WTC11 (cell line): ENCODE measurements around the gene PARM1. TPM values are rescaled to one million over a fixed set of nuclear protein-coding genes. Genes with fewer than 3 reads are reported as not detected.

ENCODE experiments used
- ATAC-seq: fragments of 200-7000 bp; cut with Tn5 transposase; 2 replicates; pipeline ENCODE4 v1.10.0; 2021; ENCODE audit warnings: mild to moderate bottlenecking, moderate library complexity
- CTCF ChIA-PET: fragments of 300-600 bp; sonication (Branson Sonifier 250); formaldehyde crosslinking; loops from one replicate; lab custom pipeline; 2021; ENCODE audit warnings: antibody characterized with exemption; lab: Charles Lee
- POLR2A ChIA-PET: fragments of 350-600 bp; sonication (Branson Sonifier 250); formaldehyde crosslinking; loops from one replicate; lab custom pipeline; 2021; ENCODE audit warnings: antibody characterized with exemption; lab: Charles Lee
- DNase-seq: peaks from one replicate; pipeline ENCODE4 v3.0.0; 2021; ENCODE audit warnings: low spot score
- H3K27ac Mint-ChIP-seq: 2 replicates; pipeline ENCODE4 v1.8.0; 2021; ENCODE audit warnings: mixed read lengths
- H3K27me3 Mint-ChIP-seq: 2 replicates; pipeline ENCODE4 v1.8.0; 2021; ENCODE audit warnings: low read depth, mild to moderate bottlenecking, moderate library complexity, mixed read lengths
- H3K36me3 Mint-ChIP-seq: 2 replicates; pipeline ENCODE4 v1.8.0; 2021; ENCODE audit warnings: mixed read lengths
- H3K4me1 Mint-ChIP-seq: 2 replicates; pipeline ENCODE4 v1.8.0; 2022; ENCODE audit warnings: mixed read lengths
- H3K4me3 Mint-ChIP-seq: 2 replicates; pipeline ENCODE4 v1.8.0; 2021; ENCODE audit warnings: mild to moderate bottlenecking, moderate library complexity, mixed read lengths
- H3K9me3 Mint-ChIP-seq: 2 replicates; pipeline ENCODE4 v1.8.0; 2021; ENCODE audit warnings: mixed read lengths
- ATF1 ChIP-seq: sonication (generic); formaldehyde crosslinking; IDR thresholded peaks from 2 replicates; pipeline ENCODE4 v1.8.1; 2023; ENCODE audit warnings: mild to moderate bottlenecking, moderate library complexity, missing genetic modification reagents
- CBFB ChIP-seq: sonication (generic); formaldehyde crosslinking; IDR thresholded peaks from 2 replicates; pipeline ENCODE4 v1.8.1; 2022; ENCODE audit warnings: mild to moderate bottlenecking, low read depth, missing genetic modification reagents
- EMX1 ChIP-seq: fragments of 250-450 bp; sonication (Bioruptor Pico); IDR thresholded peaks from 2 replicates; pipeline ENCODE4 v1.8.0; 2021; ENCODE audit warnings: mild to moderate bottlenecking
- FOXP1 ChIP-seq: sonication (generic); formaldehyde crosslinking; IDR thresholded peaks from 2 replicates; pipeline ENCODE4 v1.8.0; 2022; ENCODE audit warnings: missing genetic modification reagents, mild to moderate bottlenecking, moderate library complexity, borderline replicate concordance
- GABPB1 ChIP-seq: sonication (generic); formaldehyde crosslinking; IDR thresholded peaks from 2 replicates; pipeline ENCODE4 v1.8.1; 2023; ENCODE audit warnings: mild to moderate bottlenecking, missing genetic modification reagents
- MXD4 ChIP-seq: fragments of 250-450 bp; sonication (Bioruptor Pico); IDR thresholded peaks from 2 replicates; pipeline ENCODE4 v1.8.0; 2021; ENCODE audit warnings: mild to moderate bottlenecking, moderate library complexity, borderline replicate concordance
- NFATC4 ChIP-seq: fragments of 250-450 bp; sonication (Bioruptor Pico); IDR thresholded peaks from 2 replicates; pipeline ENCODE4 v1.9.0; 2021; ENCODE audit warnings: mild to moderate bottlenecking
- NFE2L1 ChIP-seq: sonication (generic); formaldehyde crosslinking; IDR thresholded peaks from 2 replicates; pipeline ENCODE4 v1.8.1; 2023; ENCODE audit warnings: missing genetic modification reagents
- NR1H2 ChIP-seq: sonication (generic); formaldehyde crosslinking; IDR thresholded peaks from 2 replicates; pipeline ENCODE4 v1.9.0; 2021; ENCODE audit warnings: mild to moderate bottlenecking, moderate library complexity, missing genetic modification reagents
- NR3C1 ChIP-seq: sonication (generic); formaldehyde crosslinking; conservative IDR thresholded peaks from 2 replicates; pipeline ENCODE4 v1.8.1; 2023; ENCODE audit warnings: low read depth, mild to moderate bottlenecking, missing genetic modification reagents
- OVOL2 ChIP-seq: fragments of 250-450 bp; sonication (Bioruptor Pico); IDR thresholded peaks from 2 replicates; pipeline ENCODE4 v1.9.0; 2021; ENCODE audit warnings: mild to moderate bottlenecking, borderline replicate concordance
- RELA ChIP-seq: sonication (generic); formaldehyde crosslinking; IDR thresholded peaks from 2 replicates; pipeline ENCODE4 v1.8.1; 2022; ENCODE audit warnings: missing genetic modification reagents, mild to moderate bottlenecking, borderline replicate concordance
- SMAD3 ChIP-seq: sonication (generic); formaldehyde crosslinking; IDR thresholded peaks from 2 replicates; pipeline ENCODE4 v1.8.0; 2022; ENCODE audit warnings: missing genetic modification reagents, mild to moderate bottlenecking, borderline replicate concordance
- TCF7 ChIP-seq: sonication (generic); formaldehyde crosslinking; IDR thresholded peaks from 2 replicates; pipeline ENCODE4 v1.8.0; 2022; ENCODE audit warnings: mild to moderate bottlenecking, low read depth, missing genetic modification reagents, moderate library complexity
- TEAD4 ChIP-seq: sonication (generic); formaldehyde crosslinking; IDR thresholded peaks from 2 replicates; pipeline ENCODE4 v1.8.0; 2022; ENCODE audit warnings: mild to moderate bottlenecking, missing genetic modification reagents
- total RNA-seq: library from RNA; stranded (reverse); gene quantifications from 3 replicates; pipeline ENCODE4 v1.2.3, GENCODE V29; 2021
- TF ChIP-seq, protein P1 (sequence below): sonication (generic); formaldehyde crosslinking; IDR thresholded peaks from 2 replicates; pipeline ENCODE4 v1.8.1; 2023; ENCODE audit warnings: mild to moderate bottlenecking, missing genetic modification reagents, borderline replicate concordance
- TF ChIP-seq, protein P2 (sequence below): sonication (generic); formaldehyde crosslinking; IDR thresholded peaks from 2 replicates; pipeline ENCODE4 v1.8.1; 2023; ENCODE audit warnings: mild to moderate bottlenecking, missing genetic modification reagents, moderate library complexity
- TF ChIP-seq, protein P3 (sequence below): sonication (generic); formaldehyde crosslinking; IDR thresholded peaks from 2 replicates; pipeline ENCODE4 v1.8.1; 2022; ENCODE audit warnings: low read depth, mild to moderate bottlenecking, moderate library complexity, missing genetic modification reagents, borderline replicate concordance
- TF ChIP-seq, protein P4 (sequence below): sonication (generic); formaldehyde crosslinking; IDR thresholded peaks from 2 replicates; pipeline ENCODE4 v1.8.1; 2023; ENCODE audit warnings: mild to moderate bottlenecking, missing genetic modification reagents, moderate library complexity
- TF ChIP-seq, protein P5 (sequence below): sonication (generic); formaldehyde crosslinking; IDR thresholded peaks from 2 replicates; pipeline ENCODE4 v1.8.1; 2023; ENCODE audit warnings: mild to moderate bottlenecking, missing genetic modification reagents
- TF ChIP-seq, protein P6 (sequence below): sonication (generic); formaldehyde crosslinking; IDR thresholded peaks from 2 replicates; pipeline ENCODE4 v1.8.0; 2022; ENCODE audit warnings: mild to moderate bottlenecking, missing genetic modification reagents
- TF ChIP-seq, protein P7 (sequence below): sonication (generic); formaldehyde crosslinking; IDR thresholded peaks from 2 replicates; pipeline ENCODE4 v1.8.1; 2022; ENCODE audit warnings: mild to moderate bottlenecking, moderate library complexity, missing genetic modification reagents
- TF ChIP-seq, protein P8 (sequence below): sonication (generic); formaldehyde crosslinking; IDR thresholded peaks from 2 replicates; pipeline ENCODE4 v1.8.0; 2023; ENCODE audit warnings: missing genetic modification reagents

Gene PARM1
- total RNA-seq, 1 experiment from 2014 or later = 6.3 TPM

DNA sequence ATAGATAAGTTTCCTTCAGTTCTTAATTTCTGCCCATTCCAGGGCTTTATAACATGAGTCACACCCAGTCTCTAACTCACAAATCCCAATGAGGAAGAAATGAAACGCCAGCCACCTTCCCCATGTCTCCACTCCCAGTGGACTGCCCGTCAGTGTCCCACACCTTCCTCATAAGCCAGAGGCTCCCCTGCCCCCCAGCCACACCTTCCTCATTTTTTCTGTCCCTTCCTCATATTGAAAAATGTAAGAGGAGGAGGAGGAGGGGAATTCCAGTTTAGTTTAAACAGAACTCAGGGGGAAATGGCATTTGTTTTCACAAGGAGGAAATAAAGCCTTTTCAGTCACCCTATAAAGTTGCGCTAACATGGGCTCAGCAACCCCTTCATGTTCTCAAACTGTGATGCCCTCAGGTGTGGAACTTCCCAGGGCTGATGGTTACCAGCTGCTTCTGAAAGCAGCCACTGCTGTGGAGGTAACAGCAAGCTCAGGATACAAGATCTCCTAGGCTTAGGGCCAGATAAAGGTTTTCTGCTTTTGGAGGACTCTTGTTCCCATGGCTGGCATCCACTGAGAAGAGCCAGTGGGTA is 97.8 kb downstream of the PARM1 start (continued):
- TF ChIP-seq, protein P1, sequence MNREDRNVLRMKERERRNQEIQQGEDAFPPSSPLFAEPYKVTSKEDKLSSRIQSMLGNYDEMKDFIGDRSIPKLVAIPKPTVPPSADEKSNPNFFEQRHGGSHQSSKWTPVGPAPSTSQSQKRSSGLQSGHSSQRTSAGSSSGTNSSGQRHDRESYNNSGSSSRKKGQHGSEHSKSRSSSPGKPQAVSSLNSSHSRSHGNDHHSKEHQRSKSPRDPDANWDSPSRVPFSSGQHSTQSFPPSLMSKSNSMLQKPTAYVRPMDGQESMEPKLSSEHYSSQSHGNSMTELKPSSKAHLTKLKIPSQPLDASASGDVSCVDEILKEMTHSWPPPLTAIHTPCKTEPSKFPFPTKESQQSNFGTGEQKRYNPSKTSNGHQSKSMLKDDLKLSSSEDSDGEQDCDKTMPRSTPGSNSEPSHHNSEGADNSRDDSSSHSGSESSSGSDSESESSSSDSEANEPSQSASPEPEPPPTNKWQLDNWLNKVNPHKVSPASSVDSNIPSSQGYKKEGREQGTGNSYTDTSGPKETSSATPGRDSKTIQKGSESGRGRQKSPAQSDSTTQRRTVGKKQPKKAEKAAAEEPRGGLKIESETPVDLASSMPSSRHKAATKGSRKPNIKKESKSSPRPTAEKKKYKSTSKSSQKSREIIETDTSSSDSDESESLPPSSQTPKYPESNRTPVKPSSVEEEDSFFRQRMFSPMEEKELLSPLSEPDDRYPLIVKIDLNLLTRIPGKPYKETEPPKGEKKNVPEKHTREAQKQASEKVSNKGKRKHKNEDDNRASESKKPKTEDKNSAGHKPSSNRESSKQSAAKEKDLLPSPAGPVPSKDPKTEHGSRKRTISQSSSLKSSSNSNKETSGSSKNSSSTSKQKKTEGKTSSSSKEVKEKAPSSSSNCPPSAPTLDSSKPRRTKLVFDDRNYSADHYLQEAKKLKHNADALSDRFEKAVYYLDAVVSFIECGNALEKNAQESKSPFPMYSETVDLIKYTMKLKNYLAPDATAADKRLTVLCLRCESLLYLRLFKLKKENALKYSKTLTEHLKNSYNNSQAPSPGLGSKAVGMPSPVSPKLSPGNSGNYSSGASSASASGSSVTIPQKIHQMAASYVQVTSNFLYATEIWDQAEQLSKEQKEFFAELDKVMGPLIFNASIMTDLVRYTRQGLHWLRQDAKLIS (CRISPR knock-in tag) = no peak
- TF ChIP-seq, protein P2, sequence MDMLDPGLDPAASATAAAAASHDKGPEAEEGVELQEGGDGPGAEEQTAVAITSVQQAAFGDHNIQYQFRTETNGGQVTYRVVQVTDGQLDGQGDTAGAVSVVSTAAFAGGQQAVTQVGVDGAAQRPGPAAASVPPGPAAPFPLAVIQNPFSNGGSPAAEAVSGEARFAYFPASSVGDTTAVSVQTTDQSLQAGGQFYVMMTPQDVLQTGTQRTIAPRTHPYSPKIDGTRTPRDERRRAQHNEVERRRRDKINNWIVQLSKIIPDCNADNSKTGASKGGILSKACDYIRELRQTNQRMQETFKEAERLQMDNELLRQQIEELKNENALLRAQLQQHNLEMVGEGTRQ (CRISPR knock-in tag) = no peak
- TF ChIP-seq NR1H2 (CRISPR knock-in tag) (no peak), RELA (CRISPR knock-in tag) (no peak), CBFB (CRISPR knock-in tag) (no peak), TCF7 (no peak)
- TF ChIP-seq, protein P3, sequence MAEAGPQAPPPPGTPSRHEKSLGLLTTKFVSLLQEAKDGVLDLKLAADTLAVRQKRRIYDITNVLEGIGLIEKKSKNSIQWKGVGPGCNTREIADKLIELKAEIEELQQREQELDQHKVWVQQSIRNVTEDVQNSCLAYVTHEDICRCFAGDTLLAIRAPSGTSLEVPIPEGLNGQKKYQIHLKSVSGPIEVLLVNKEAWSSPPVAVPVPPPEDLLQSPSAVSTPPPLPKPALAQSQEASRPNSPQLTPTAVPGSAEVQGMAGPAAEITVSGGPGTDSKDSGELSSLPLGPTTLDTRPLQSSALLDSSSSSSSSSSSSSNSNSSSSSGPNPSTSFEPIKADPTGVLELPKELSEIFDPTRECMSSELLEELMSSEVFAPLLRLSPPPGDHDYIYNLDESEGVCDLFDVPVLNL (CRISPR knock-in tag) = no peak
- TF ChIP-seq, protein P4, sequence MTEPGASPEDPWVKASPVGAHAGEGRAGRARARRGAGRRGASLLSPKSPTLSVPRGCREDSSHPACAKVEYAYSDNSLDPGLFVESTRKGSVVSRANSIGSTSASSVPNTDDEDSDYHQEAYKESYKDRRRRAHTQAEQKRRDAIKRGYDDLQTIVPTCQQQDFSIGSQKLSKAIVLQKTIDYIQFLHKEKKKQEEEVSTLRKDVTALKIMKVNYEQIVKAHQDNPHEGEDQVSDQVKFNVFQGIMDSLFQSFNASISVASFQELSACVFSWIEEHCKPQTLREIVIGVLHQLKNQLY (CRISPR knock-in tag) = no peak
- TF ChIP-seq, protein P5, sequence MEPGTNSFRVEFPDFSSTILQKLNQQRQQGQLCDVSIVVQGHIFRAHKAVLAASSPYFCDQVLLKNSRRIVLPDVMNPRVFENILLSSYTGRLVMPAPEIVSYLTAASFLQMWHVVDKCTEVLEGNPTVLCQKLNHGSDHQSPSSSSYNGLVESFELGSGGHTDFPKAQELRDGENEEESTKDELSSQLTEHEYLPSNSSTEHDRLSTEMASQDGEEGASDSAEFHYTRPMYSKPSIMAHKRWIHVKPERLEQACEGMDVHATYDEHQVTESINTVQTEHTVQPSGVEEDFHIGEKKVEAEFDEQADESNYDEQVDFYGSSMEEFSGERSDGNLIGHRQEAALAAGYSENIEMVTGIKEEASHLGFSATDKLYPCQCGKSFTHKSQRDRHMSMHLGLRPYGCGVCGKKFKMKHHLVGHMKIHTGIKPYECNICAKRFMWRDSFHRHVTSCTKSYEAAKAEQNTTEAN = no peak
- TF ChIP-seq, protein P6, sequence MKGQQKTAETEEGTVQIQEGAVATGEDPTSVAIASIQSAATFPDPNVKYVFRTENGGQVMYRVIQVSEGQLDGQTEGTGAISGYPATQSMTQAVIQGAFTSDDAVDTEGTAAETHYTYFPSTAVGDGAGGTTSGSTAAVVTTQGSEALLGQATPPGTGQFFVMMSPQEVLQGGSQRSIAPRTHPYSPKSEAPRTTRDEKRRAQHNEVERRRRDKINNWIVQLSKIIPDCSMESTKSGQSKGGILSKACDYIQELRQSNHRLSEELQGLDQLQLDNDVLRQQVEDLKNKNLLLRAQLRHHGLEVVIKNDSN (CRISPR knock-in tag) = no peak
- TF ChIP-seq, all 79 proteins: peak for 0

DNA sequence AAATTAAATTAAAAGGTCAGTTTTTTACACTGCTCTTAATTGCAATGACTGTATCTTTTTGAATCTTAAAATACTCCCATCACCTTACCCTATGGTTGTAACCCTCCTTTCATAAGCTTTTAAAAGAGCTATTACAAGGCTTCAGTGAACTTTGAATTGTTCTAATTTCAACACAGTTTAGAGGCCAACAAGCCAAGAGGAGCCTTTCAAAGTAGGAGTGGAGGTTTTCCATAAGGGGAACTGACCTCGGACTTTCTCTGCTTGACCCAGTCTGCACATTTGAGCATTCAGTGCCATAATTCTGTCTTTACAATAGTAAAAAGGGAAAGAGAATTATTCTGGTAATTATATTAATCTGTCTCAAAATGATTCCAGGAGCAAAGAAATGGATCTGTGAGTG is 98.9 kb downstream of the PARM1 start:
- Mint-ChIP-seq H3K27ac (no peak overlapping the region), H3K4me3 (no peak overlapping the region), H3K27me3 (no peaks in the 10 kb centered on the region; the same call in 1 of the 2 replicates), H3K9me3 (no peaks in the 10 kb centered on the region), H3K4me1 (peaks cover 4% of the 10 kb centered on the region), H3K36me3 (no peaks in the 10 kb centered on the region)
- TF ChIP-seq EMX1 = no peak
- TF ChIP-seq OVOL2 (CRISPR knock-in tag) = no peak
- TF ChIP-seq, protein P7, sequence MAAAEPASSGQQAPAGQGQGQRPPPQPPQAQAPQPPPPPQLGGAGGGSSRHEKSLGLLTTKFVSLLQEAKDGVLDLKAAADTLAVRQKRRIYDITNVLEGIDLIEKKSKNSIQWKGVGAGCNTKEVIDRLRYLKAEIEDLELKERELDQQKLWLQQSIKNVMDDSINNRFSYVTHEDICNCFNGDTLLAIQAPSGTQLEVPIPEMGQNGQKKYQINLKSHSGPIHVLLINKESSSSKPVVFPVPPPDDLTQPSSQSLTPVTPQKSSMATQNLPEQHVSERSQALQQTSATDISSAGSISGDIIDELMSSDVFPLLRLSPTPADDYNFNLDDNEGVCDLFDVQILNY (CRISPR knock-in tag) = no peak
- TF ChIP-seq, protein P3 (CRISPR knock-in tag) = no peak
- TF ChIP-seq NR1H2 (CRISPR knock-in tag) = no peak
- TF ChIP-seq SMAD3 (CRISPR knock-in tag) = no peak
- no peak for TF ChIP-seq ATF1
- TF ChIP-seq, protein P8, sequence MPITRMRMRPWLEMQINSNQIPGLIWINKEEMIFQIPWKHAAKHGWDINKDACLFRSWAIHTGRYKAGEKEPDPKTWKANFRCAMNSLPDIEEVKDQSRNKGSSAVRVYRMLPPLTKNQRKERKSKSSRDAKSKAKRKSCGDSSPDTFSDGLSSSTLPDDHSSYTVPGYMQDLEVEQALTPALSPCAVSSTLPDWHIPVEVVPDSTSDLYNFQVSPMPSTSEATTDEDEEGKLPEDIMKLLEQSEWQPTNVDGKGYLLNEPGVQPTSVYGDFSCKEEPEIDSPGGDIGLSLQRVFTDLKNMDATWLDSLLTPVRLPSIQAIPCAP (CRISPR knock-in tag) = no peak
- TF ChIP-seq, protein P2 (CRISPR knock-in tag) = no peak
- TF ChIP-seq NR3C1 = no peak
- TF ChIP-seq GABPB1 (CRISPR knock-in tag) = no peak
- TF ChIP-seq TEAD4 (CRISPR knock-in tag) = no peak
- TF ChIP-seq FOXP1 (CRISPR knock-in tag) = no peak
- TF ChIP-seq NFATC4 (CRISPR knock-in tag) = no peak
- TF ChIP-seq NFE2L1 (CRISPR knock-in tag) = no peak
- TF ChIP-seq MXD4 (CRISPR knock-in tag) = no peak
- CTCF ChIA-PET = no interaction called here
- no peak for DNase-seq
- ATAC-seq = no peak
- POLR2A ChIA-PET = no interaction called here
